ENCODE data around the gene LEKR1. TPM values are rescaled to one million over a fixed set of nuclear protein-coding genes. Genes with fewer than 3 reads are reported as not detected.

LEKR1 gene
- total RNA-seq, 1 donor from 2014 or later, result 2.3 TPM

DNA sequence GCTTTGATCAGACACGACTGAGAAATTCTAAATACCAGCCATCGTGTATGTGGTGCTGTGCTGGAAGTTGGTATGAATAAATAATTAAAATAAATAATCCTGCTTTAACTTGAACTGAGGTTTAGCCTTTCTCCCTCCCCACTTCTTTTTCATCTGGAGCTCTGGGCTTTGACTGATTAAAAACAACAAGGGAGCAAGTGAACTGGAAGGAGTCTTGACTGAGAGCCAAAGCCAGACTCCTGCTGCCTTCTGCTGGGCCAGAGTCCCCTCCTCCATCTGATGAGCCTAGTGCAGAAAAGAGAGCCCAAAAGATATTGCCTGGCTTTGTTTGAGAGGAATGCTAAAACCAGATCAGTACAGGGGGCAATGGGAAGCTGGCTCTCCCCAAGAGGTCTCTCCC, 237.8 kb downstream of the LEKR1 start:
- Histone ChIP-seq H3K27me3 (ENCODE audit: control insufficient read depth, insufficient read depth, low read length) (no peaks in the 10 kb centered on the region), H3K4me3 (ENCODE audit: low read depth, low read length) (no peak overlapping the region), H3K36me3 (ENCODE audit: control insufficient read depth, insufficient read depth, low read length) (no peaks in the 10 kb centered on the region)
- DNase-seq (ENCODE audit: low read depth), result no peak
- TF ChIP-seq, protein P1, sequence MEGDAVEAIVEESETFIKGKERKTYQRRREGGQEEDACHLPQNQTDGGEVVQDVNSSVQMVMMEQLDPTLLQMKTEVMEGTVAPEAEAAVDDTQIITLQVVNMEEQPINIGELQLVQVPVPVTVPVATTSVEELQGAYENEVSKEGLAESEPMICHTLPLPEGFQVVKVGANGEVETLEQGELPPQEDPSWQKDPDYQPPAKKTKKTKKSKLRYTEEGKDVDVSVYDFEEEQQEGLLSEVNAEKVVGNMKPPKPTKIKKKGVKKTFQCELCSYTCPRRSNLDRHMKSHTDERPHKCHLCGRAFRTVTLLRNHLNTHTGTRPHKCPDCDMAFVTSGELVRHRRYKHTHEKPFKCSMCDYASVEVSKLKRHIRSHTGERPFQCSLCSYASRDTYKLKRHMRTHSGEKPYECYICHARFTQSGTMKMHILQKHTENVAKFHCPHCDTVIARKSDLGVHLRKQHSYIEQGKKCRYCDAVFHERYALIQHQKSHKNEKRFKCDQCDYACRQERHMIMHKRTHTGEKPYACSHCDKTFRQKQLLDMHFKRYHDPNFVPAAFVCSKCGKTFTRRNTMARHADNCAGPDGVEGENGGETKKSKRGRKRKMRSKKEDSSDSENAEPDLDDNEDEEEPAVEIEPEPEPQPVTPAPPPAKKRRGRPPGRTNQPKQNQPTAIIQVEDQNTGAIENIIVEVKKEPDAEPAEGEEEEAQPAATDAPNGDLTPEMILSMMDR (IDR thresholded peaks at IDR 0.05; ENCODE audit: insufficient read depth, low read length, poor library complexity, severe bottlenecking), result no peak

DNA sequence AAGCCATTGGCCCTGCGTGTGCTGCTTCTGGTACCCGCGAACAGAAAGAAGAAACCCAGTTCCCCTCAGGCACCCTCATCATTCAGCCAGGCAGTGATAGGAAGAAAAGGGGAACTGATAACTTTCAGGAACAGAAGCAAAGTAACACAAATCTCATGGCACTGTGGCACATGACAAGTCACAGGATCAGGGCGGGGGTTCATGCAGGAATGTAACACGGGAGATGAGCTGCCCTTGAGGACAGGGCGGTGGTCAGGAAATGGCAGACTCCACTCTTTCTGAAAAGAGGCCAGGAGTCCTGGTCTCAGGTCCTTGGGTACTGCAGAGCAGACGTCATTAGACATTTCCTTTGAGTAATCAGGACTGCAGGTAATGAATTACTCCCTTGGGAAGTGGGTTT, 238.2 kb downstream of the LEKR1 start:
- Histone ChIP-seq H3K27me3 (ENCODE audit: control insufficient read depth, insufficient read depth, low read length) (no peaks in the 10 kb centered on the region), H3K36me3 (ENCODE audit: control insufficient read depth, insufficient read depth, low read length) (no peaks in the 10 kb centered on the region), H3K4me3 (ENCODE audit: low read depth, low read length) (no peak overlapping the region)
- TF ChIP-seq, protein P1 (IDR thresholded peaks at IDR 0.05; ENCODE audit: insufficient read depth, low read length, poor library complexity, severe bottlenecking), result no peak
- DNase-seq (ENCODE audit: low read depth), result no peak

GRCh38 chr3:157065201-157065600, 239.0 kb downstream of the LEKR1 start:
- no peak for DNase-seq (ENCODE audit: low read depth)
- no peaks in the 10 kb centered on the region for H3K36me3 ChIP-seq (ENCODE audit: control insufficient read depth, insufficient read depth, low read length)
- no peaks in the 10 kb centered on the region for H3K27me3 ChIP-seq (ENCODE audit: control insufficient read depth, insufficient read depth, low read length)
- no peak overlapping the region for H3K4me3 ChIP-seq (ENCODE audit: low read depth, low read length)
- TF ChIP-seq, protein P1 (IDR thresholded peaks at IDR 0.05; ENCODE audit: insufficient read depth, low read length, poor library complexity, severe bottlenecking), result no peak

- no peaks in the 10 kb centered on the region for H3K36me3 ChIP-seq (ENCODE audit: control insufficient read depth, insufficient read depth, low read length)
- H3K4me3 ChIP-seq (ENCODE audit: low read depth, low read length), result no peak overlapping the region
- TF ChIP-seq, protein P1 (IDR thresholded peaks at IDR 0.05; ENCODE audit: insufficient read depth, low read length, poor library complexity, severe bottlenecking), result no peak
- no peaks in the 10 kb centered on the region for H3K27me3 ChIP-seq (ENCODE audit: control insufficient read depth, insufficient read depth, low read length)
- no peak for DNase-seq (ENCODE audit: low read depth)
Observed at GRCh38 chr3:157066335-157067098, 240.4 kb downstream of the LEKR1 start.

GRCh38 chr3:157067114-157067513, 241.0 kb downstream of the LEKR1 start:
- no peak for DNase-seq (ENCODE audit: low read depth)
- Histone ChIP-seq H3K36me3 (ENCODE audit: control insufficient read depth, insufficient read depth, low read length) (no peaks in the 10 kb centered on the region), H3K4me3 (ENCODE audit: low read depth, low read length) (no peak overlapping the region), H3K27me3 (ENCODE audit: control insufficient read depth, insufficient read depth, low read length) (no peaks in the 10 kb centered on the region)
- TF ChIP-seq, protein P1 (IDR thresholded peaks at IDR 0.05; ENCODE audit: insufficient read depth, low read length, poor library complexity, severe bottlenecking), result no peak

DNA sequence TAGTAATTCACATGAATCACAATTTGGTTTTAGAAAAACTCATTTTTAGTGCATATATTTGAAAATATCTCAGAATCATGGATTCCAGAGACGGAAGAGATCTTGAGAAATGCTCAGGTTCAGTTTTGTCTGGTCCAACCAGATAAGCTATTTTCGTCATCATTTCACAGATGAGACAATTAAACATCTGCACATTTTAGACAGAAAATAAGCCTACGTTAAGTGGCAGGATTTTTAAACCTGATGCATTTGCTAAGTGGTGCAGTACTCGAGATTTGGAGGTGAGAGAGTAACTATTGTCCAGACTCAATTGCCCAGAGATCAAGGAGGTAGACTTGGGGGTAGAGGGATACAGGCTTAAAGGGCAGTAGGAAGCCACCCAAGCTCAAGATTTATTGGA, 243.3 kb downstream of the LEKR1 start:
- Histone ChIP-seq H3K27me3 (ENCODE audit: control insufficient read depth, insufficient read depth, low read length) (no peaks in the 10 kb centered on the region), H3K4me3 (ENCODE audit: low read depth, low read length) (no peak overlapping the region), H3K36me3 (ENCODE audit: control insufficient read depth, insufficient read depth, low read length) (no peaks in the 10 kb centered on the region)
- TF ChIP-seq, protein P1 (IDR thresholded peaks at IDR 0.05; ENCODE audit: insufficient read depth, low read length, poor library complexity, severe bottlenecking), result no peak
- DNase-seq (ENCODE audit: low read depth), result no peak
